K562 (cell line): ENCODE measurements around the gene HIVEP3. TPM values are rescaled to one million over a fixed set of nuclear protein-coding genes. Genes with fewer than 3 reads are reported as not detected.

Experiments used
- ATAC-seq: fragments of 200-7000 bp; cut with Tn5 transposase; 3 replicates; pipeline ENCODE4 v1.9.1; 2020; ENCODE audit warnings: moderate library complexity
- BruUV-seq: library from RNA; stranded (reverse); fragments of 400-500 nt; replicated peaks from 2 replicates; lab custom pipeline; 2021; lab: Mats Ljungman, UMichigan
- CTCF ChIA-PET: fragments of 300-600 bp; formaldehyde crosslinking; extraction: SDS; loops from one replicate; lab custom pipeline; 2021; ENCODE audit warnings: low intra/inter-chr PET ratio; lab: Yijun Ruan, JAX
- POLR2A ChIA-PET: fragments of 300-600, 350-650 bp; sonication (Branson Sonifier 250); formaldehyde crosslinking; extraction: SDS; loops from one replicate; lab custom pipeline; 2021; ENCODE audit warnings: antibody characterized with exemption, inconsistent platforms; lab: Yijun Ruan, JAX
- DNase-seq, 4 experiments: peaks; one replicate each; pipeline versions ENCODE4 v3.0.0 to v3.0.0-alpha.2; 2011 to 2018; ENCODE audit warnings: low spot score in 3 of 4, mixed read lengths in 3 of 4; ENCODE audit errors: extremely low read depth in 1 of 4
- FAIRE-seq: peaks from 2 replicates; lab custom pipeline; 2011; peaks lifted over from hg19 to GRCh38; lab: Jason Lieb, UNC
- H2AFZ ChIP-seq: 2 replicates; pipeline ENCODE4 v1.6.0; 2011; ENCODE audit warnings: low read depth, low read length, control low read depth, inconsistent platforms
- H3K27ac ChIP-seq: fragments of 200-600 bp; 3 replicates; pipeline ENCODE4 v1.8.0; 2011; ENCODE audit warnings: low read depth, mild to moderate bottlenecking, control low read depth, inconsistent platforms, low read length, moderate library complexity, mixed read lengths; ENCODE audit errors: extremely low read depth
- H3K27me3 ChIP-seq, 2 experiments: fragments of 300-600 bp in 1 of 2; 2 replicates in 1 of 2; 3 replicates in 1 of 2; pipeline versions ENCODE4 v1.6.0 to v1.8.0; 2011; ENCODE audit warnings: inconsistent platforms in 2 of 2, low read length in 2 of 2, mild to moderate bottlenecking in 1 of 2, mixed read lengths in 1 of 2, moderate library complexity in 1 of 2; ENCODE audit not compliant: control insufficient read depth in 2 of 2, insufficient read depth in 2 of 2
- H3K36me3 ChIP-seq: fragments of 300-600 bp; 3 replicates; pipeline ENCODE4 v1.8.0; 2011; ENCODE audit warnings: mild to moderate bottlenecking, low read length, inconsistent platforms; ENCODE audit not compliant: control insufficient read depth, insufficient read depth
- H3K4me1 ChIP-seq, 2 experiments: fragments of 200-600 bp in 1 of 2; replicated peaks in 1 of 2; 2 replicates in 1 of 2; 3 replicates in 1 of 2; pipeline versions ENCODE4 v1.5.1 to v1.8.0; 2011; ENCODE audit warnings: inconsistent platforms in 2 of 2, low read length in 2 of 2, mild to moderate bottlenecking in 1 of 2, mixed read lengths in 1 of 2, moderate library complexity in 1 of 2; ENCODE audit not compliant: control insufficient read depth in 2 of 2, insufficient read depth in 2 of 2
- H3K4me2 ChIP-seq: 2 replicates; pipeline ENCODE4 v1.6.1; 2011; ENCODE audit warnings: low read length, control low read depth, inconsistent platforms, mixed read lengths; ENCODE audit not compliant: insufficient read depth
- H3K4me3 ChIP-seq: fragments of 200-600 bp; sonication (generic), shearing (Covaris generic); 2 replicates; pipeline ENCODE4 v1.5.1; 2016; ENCODE audit warnings: control low read depth, inconsistent platforms
- H3K79me2 ChIP-seq: fragments of 200-600 bp; 3 replicates; pipeline ENCODE4 v1.8.0; 2011; ENCODE audit warnings: low read length, inconsistent platforms; ENCODE audit not compliant: control insufficient read depth, insufficient read depth
- H3K9ac ChIP-seq, 2 experiments: 2 replicates each; pipeline versions ENCODE4 v1.6.0 to v1.6.1; 2011; ENCODE audit warnings: low read depth in 2 of 2, low read length in 2 of 2, control low read depth in 1 of 2, inconsistent platforms in 1 of 2, mild to moderate bottlenecking in 1 of 2, mixed read lengths in 1 of 2; ENCODE audit not compliant: insufficient read depth in 1 of 2
- H3K9me1 ChIP-seq: one replicate; pipeline ENCODE4 v1.6.0; 2011; ENCODE audit warnings: inconsistent platforms, mild to moderate bottlenecking, low read length, moderate library complexity; ENCODE audit not compliant: control insufficient read depth, insufficient read depth
- H3K9me3 ChIP-seq: replicated peaks from 2 replicates; pipeline ENCODE4 v1.5.1; 2011; ENCODE audit warnings: low read depth, low read length, inconsistent platforms; ENCODE audit not compliant: control insufficient read depth, insufficient read depth
- H4K20me1 ChIP-seq: replicated peaks from 2 replicates; pipeline ENCODE4 v1.6.1; 2011; ENCODE audit warnings: low read length, inconsistent platforms, mixed read lengths; ENCODE audit not compliant: control insufficient read depth, insufficient read depth
- CHD2 ChIP-seq: IDR thresholded peaks from 2 replicates; pipeline ENCODE4 v1.6.1; 2011; ENCODE audit warnings: low read depth, low read length
- HDAC3 ChIP-seq: fragments of 450-650 bp; IDR thresholded peaks from 2 replicates; pipeline ENCODE4 v1.6.1; 2018; ENCODE audit warnings: borderline replicate concordance, mild to moderate bottlenecking, moderate library complexity; ENCODE audit not compliant: partially characterized antibody
- NFIC ChIP-seq: fragments of 450-650 bp; IDR thresholded peaks from 2 replicates; pipeline ENCODE4 v1.6.1; 2017; ENCODE audit warnings: mild to moderate bottlenecking, inconsistent platforms
- PRMT5 ChIP-seq: sonication (generic); formaldehyde crosslinking; IDR thresholded peaks from 2 replicates; pipeline ENCODE4 v1.5.0; 2020; ENCODE audit warnings: missing genetic modification reagents
- SNAPC5 ChIP-seq: fragments of 250-450 bp; sonication (Bioruptor Pico); IDR thresholded peaks from 2 replicates; pipeline ENCODE4 v1.8.0; 2021; ENCODE audit warnings: moderate library complexity, mild to moderate bottlenecking, inconsistent platforms
- SUPT5H ChIP-seq: fragments of 450-650 bp; IDR thresholded peaks from 2 replicates; pipeline ENCODE4 v1.6.1; 2016
- WGBS: fragments of 100-300 bp; shearing (Covaris generic); methylation state at CpG from one replicate; pipeline ENCODE4 v1.1.6; 2016; ENCODE audit warnings: low coverage, mixed read lengths; ENCODE audit not compliant: insufficient coverage; ENCODE audit errors: missing lambda C conversion rate; 5-methylcytosine and 5-hydroxymethylcytosine counted together
- in situ Hi-C: fragments of 300-500 bp; cut with MboI; formaldehyde crosslinking; loops from 4 replicates; pipeline ENCODE4 v1.15.0; 2018; ENCODE audit warnings: inconsistent platforms, mixed read lengths
- intact Hi-C: fragments of 100-400 bp; cut with micrococcal nuclease; formaldehyde crosslinking; loops from 2 replicates; pipeline ENCODE4 v1.14.2; 2022
- polyA plus RNA-seq, 8 experiments: library from polyadenylated mRNA; depleted of rRNA in 4 of 8; stranded (reverse) in 5 of 8; unstranded in 3 of 8; fragments of >200 nt; fragmentation: Nextera tagmentation in 2 of 8; fragmentation: Illumina TruSeq in 1 of 8; extraction: Ambion mirVana in 2 of 8; extraction: Trizol in 1 of 8; gene quantifications; 2 replicates each; pipeline versions ENCODE4 v1.2.1 to v1.2.3, GENCODE V29; 2011 to 2014; ENCODE audit warnings: inconsistent platforms in 1 of 8, missing spikeins in 1 of 8
- total RNA-seq, 7 experiments: library from RNA; depleted of rRNA in 6 of 7; stranded (reverse); fragments of >200 nt in 6 of 7; fragmentation: Illumina TruSeq in 2 of 7; extraction: Trizol in 2 of 7; gene quantifications; 2 replicates each; pipeline versions ENCODE4 v1.2.1 to v1.2.3, GENCODE V29; 2011 to 2021; ENCODE audit warnings: low replicate concordance in 1 of 7
- TF ChIP-seq, protein P1 (sequence below): fragments of 150-350 bp; conservative IDR thresholded peaks from 2 replicates; pipeline ENCODE4 v1.6.1; 2014; ENCODE audit warnings: low read length
- TF ChIP-seq, protein P2 (sequence below), 2 experiments: fragments of 450-650 bp; formaldehyde crosslinking in 1 of 2; IDR thresholded peaks; 2 replicates each; pipeline versions ENCODE4 v1.4.0 to v1.6.1; 2014 to 2020; ENCODE audit warnings: mild to moderate bottlenecking in 2 of 2, borderline replicate concordance in 1 of 2, low read depth in 1 of 2

Gene HIVEP3
- total and polyA plus RNA-seq, 9 of the 15 experiments (the other 6 are each of a cell fraction or from before 2014, with no cell fraction given): 0.09 to 0.58 (median 0.34) TPM; not detected in 1

- peaks cover 20 to 56% of the 10 kb centered on the region in 2 experiments for H3K27me3 ChIP-seq
- no peaks in the 10 kb centered on the region for H3K9me3 ChIP-seq
- intact Hi-C loops: no loop called here
- H3K9me1 ChIP-seq: no peaks in the 10 kb centered on the region
- ChIA-PET POLR2A (interaction anchor here (0.6 to 0.8 kb wide), 3 partner anchors 14 to 49 kb away, joined by 3 to 4 read pairs (median 3); no protein-coding TSS in a partner anchor), CTCF (interaction anchor here (0.6 kb wide), 1 partner anchor 111 kb away, joined by 5 read pairs; no protein-coding TSS in a partner anchor)
- FAIRE-seq (no peak), ATAC-seq (no peak), DNase-seq (no peak)
- under 1% methylated on average over 12 of the region's 12 CpGs for WGBS
- no peak overlapping the region for H2AFZ ChIP-seq
- no peak overlapping the region for H3K4me3 ChIP-seq
- H4K20me1 ChIP-seq: 0 out of 2 replicates have a peak, but pooled peaks cover 11% of the 10 kb centered on the region
- no peak overlapping the region for H3K9ac ChIP-seq
- no peaks in the 10 kb centered on the region for H3K36me3 ChIP-seq
- no peak overlapping the region for H3K27ac ChIP-seq
- no peak overlapping the region for H3K4me2 ChIP-seq
- no peaks in the 10 kb centered on the region for H3K79me2 ChIP-seq
- in situ Hi-C loops: no loop called here
- H3K4me1 ChIP-seq: no peaks in the 10 kb centered on the region
- BruUV-seq: no TSS peak
- TF ChIP-seq NFIC: no peak
- TF ChIP-seq CHD2: no peak
- no peak for TF ChIP-seq SNAPC5 (CRISPR knock-in tag)
- TF ChIP-seq, protein P1, sequence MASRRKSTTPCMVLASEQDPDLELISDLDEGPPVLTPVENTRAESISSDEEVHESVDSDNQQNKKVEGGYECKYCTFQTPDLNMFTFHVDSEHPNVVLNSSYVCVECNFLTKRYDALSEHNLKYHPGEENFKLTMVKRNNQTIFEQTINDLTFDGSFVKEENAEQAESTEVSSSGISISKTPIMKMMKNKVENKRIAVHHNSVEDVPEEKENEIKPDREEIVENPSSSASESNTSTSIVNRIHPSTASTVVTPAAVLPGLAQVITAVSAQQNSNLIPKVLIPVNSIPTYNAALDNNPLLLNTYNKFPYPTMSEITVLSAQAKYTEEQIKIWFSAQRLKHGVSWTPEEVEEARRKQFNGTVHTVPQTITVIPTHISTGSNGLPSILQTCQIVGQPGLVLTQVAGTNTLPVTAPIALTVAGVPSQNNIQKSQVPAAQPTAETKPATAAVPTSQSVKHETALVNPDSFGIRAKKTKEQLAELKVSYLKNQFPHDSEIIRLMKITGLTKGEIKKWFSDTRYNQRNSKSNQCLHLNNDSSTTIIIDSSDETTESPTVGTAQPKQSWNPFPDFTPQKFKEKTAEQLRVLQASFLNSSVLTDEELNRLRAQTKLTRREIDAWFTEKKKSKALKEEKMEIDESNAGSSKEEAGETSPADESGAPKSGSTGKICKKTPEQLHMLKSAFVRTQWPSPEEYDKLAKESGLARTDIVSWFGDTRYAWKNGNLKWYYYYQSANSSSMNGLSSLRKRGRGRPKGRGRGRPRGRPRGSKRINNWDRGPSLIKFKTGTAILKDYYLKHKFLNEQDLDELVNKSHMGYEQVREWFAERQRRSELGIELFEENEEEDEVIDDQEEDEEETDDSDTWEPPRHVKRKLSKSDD: no peak
- no peak for TF ChIP-seq HDAC3
- no peak for TF ChIP-seq PRMT5 (CRISPR knock-in tag)
- no peak for TF ChIP-seq SUPT5H
- TF ChIP-seq, protein P2, sequence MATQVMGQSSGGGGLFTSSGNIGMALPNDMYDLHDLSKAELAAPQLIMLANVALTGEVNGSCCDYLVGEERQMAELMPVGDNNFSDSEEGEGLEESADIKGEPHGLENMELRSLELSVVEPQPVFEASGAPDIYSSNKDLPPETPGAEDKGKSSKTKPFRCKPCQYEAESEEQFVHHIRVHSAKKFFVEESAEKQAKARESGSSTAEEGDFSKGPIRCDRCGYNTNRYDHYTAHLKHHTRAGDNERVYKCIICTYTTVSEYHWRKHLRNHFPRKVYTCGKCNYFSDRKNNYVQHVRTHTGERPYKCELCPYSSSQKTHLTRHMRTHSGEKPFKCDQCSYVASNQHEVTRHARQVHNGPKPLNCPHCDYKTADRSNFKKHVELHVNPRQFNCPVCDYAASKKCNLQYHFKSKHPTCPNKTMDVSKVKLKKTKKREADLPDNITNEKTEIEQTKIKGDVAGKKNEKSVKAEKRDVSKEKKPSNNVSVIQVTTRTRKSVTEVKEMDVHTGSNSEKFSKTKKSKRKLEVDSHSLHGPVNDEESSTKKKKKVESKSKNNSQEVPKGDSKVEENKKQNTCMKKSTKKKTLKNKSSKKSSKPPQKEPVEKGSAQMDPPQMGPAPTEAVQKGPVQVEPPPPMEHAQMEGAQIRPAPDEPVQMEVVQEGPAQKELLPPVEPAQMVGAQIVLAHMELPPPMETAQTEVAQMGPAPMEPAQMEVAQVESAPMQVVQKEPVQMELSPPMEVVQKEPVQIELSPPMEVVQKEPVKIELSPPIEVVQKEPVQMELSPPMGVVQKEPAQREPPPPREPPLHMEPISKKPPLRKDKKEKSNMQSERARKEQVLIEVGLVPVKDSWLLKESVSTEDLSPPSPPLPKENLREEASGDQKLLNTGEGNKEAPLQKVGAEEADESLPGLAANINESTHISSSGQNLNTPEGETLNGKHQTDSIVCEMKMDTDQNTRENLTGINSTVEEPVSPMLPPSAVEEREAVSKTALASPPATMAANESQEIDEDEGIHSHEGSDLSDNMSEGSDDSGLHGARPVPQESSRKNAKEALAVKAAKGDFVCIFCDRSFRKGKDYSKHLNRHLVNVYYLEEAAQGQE (IDR thresholded peaks at IDR 0.05; ENCODE audit: borderline replicate concordance): no peak
- TF ChIP-seq, protein P2 (CRISPR knock-in tag; IDR thresholded peaks at IDR 0.05; ENCODE audit: low read depth): no peak
Observed at GRCh38 chr1:41468122-41468762, 450.5 kb downstream of the HIVEP3 start.
